GF-D8 (cell line): ENCODE data around the gene SPTLC1.
A peak's percentile ranks its signal among the peaks of the same experiment; 100 is the strongest.
"Not testable (repeated sequence)": the region's sequence is repeated elsewhere in the genome, so short reads cannot be mapped to it uniquely, and the experiment has no call there.

Experiments
- DNase-seq: peaks from one replicate; lab custom pipeline; 2025; lab: John Stamatoyannopoulos, UW

SPTLC1 gene

GRCh38 chr9:92115071-92115858 lies at the start of gene SPTLC1:
Gene SPTLC1 (minus strand): TSS chr9:92115413. CDS start chr9:92115370, 43 bp downstream.
- peak; percentile 85 for DNase-seq

GRCh38 chr9:92164975-92165374 lies 49.8 kb upstream of the SPTLC1 start:
- no peak for DNase-seq

- DNase-seq: no peak
Observed at GRCh38 chr9:92164490-92164889, 49.3 kb upstream of the SPTLC1 start.

- DNase-seq: no peak
Observed at GRCh38 chr9:92163276-92163675, 48.1 kb upstream of the SPTLC1 start.

GRCh38 chr9:92160786-92161185 lies 45.6 kb upstream of the SPTLC1 start:
- no peak for DNase-seq

- no peak for DNase-seq
Observed at GRCh38 chr9:92159058-92159457, 43.8 kb upstream of the SPTLC1 start.

GRCh38 chr9:92158097-92158601 lies 42.9 kb upstream of the SPTLC1 start:
- DNase-seq: no peak

- not testable (repeated sequence) for DNase-seq
Observed at GRCh38 chr9:92155736-92156135, 40.5 kb upstream of the SPTLC1 start.

- DNase-seq: no peak
Observed at GRCh38 chr9:92155221-92155620, 40.0 kb upstream of the SPTLC1 start.

GRCh38 chr9:92153466-92154415 lies 38.5 kb upstream of the SPTLC1 start:
- not testable (repeated sequence) for DNase-seq

- DNase-seq: no peak
Observed at GRCh38 chr9:92151691-92152393, 36.6 kb upstream of the SPTLC1 start.

- not testable (repeated sequence) for DNase-seq
Observed at GRCh38 chr9:92150501-92151470, 35.6 kb upstream of the SPTLC1 start.

- no peak for DNase-seq
Observed at GRCh38 chr9:92147852-92148180, 32.6 kb upstream of the SPTLC1 start.

- DNase-seq: peak; percentile 6
Observed at GRCh38 chr9:92147030-92147851, 32.0 kb upstream of the SPTLC1 start.

- DNase-seq: no peak
Observed at GRCh38 chr9:92146610-92147009, 31.4 kb upstream of the SPTLC1 start.

- not testable (repeated sequence) for DNase-seq
Observed at GRCh38 chr9:92145784-92146183, 30.6 kb upstream of the SPTLC1 start.

- DNase-seq: no peak
Observed at GRCh38 chr9:92142329-92142728, 27.1 kb upstream of the SPTLC1 start.

GRCh38 chr9:92141144-92142129 lies 26.2 kb upstream of the SPTLC1 start:
- no peak for DNase-seq

- DNase-seq: no peak
Observed at GRCh38 chr9:92140754-92141143, 25.5 kb upstream of the SPTLC1 start.
